Measurements from ENCODE around the gene PVRIG.
"Not testable (repeated sequence)": the region's sequence is repeated elsewhere in the genome, so short reads cannot be mapped to it uniquely, and the experiment has no call there.

PVRIG gene

GRCh38 chr7:100265851-100266250 lies 46.1 kb downstream of the PVRIG start:
- not testable (repeated sequence) for H3K4me3 ChIP-seq (ENCODE audit: low read depth, low read length); H3K4me2 ChIP-seq (ENCODE audit: low read length); H3K36me3 ChIP-seq (ENCODE audit: control insufficient read depth in 1 of 2, insufficient read depth in 2 of 2, low read length in 2 of 2); H2BK12ac ChIP-seq (ENCODE audit: low read length); H3K27ac ChIP-seq (ENCODE audit: low read depth, low read length); H2BK120ac ChIP-seq (ENCODE audit: insufficient read depth, low read length, poor library complexity); H4K91ac ChIP-seq (ENCODE audit: low read depth, low read length); H3K4ac ChIP-seq (ENCODE audit: low read depth, low read length); H3K9ac ChIP-seq (ENCODE audit: low read length); H3K23ac ChIP-seq (ENCODE audit: low read length); H4K8ac ChIP-seq (ENCODE audit: low read depth, low read length); H3K18ac ChIP-seq (ENCODE audit: low read length); H2AFZ ChIP-seq (ENCODE audit: insufficient read depth, low read length, poor library complexity); H2AK5ac ChIP-seq (ENCODE audit: low read length); H3K9me3 ChIP-seq (ENCODE audit: insufficient read depth, low read depth, low read length); H3K14ac ChIP-seq (ENCODE audit: low read length); H3K79me1 ChIP-seq (ENCODE audit: low read length); H3K27me3 ChIP-seq (ENCODE audit: insufficient read depth, low read length); H4K12ac ChIP-seq (ENCODE audit: low read depth, low read length); H3K79me2 ChIP-seq (ENCODE audit: control insufficient read depth, insufficient read depth, low read length, poor library complexity); H2BK5ac ChIP-seq (ENCODE audit: low read depth, low read length, poor library complexity)
- peaks cover 9 to 27% of the 10 kb centered on the region in 2 experiments for H3K4me1 ChIP-seq (ENCODE audit: control insufficient read depth in 1 of 2, insufficient read depth in 2 of 2, low read length in 2 of 2)
- no CpG with 5 or more reads among the region's 5 CpGs for WGBS (ENCODE audit: extremely low coverage, insufficient coverage, insufficient read length)
- peak in 1 of 2 donors; percentile 86 for DNase-seq

GRCh38 chr7:100266576-100267354 lies 47.0 kb downstream of the PVRIG start:
- H3K27ac ChIP-seq (ENCODE audit: low read depth, low read length): no peak overlapping the region
- H3K4me2 ChIP-seq (ENCODE audit: low read length): no peak overlapping the region
- H4K8ac ChIP-seq (ENCODE audit: low read depth, low read length): no peak overlapping the region
- peak; percentile 82 to 84 for DNase-seq
- no peak overlapping the region for H3K18ac ChIP-seq (ENCODE audit: low read length)
- no peak overlapping the region for H4K12ac ChIP-seq (ENCODE audit: low read depth, low read length)
- H3K79me2 ChIP-seq (ENCODE audit: control insufficient read depth, insufficient read depth, low read length, poor library complexity): no peaks in the 10 kb centered on the region
- peaks cover 0 to 2% of the 10 kb centered on the region in 2 experiments for H3K36me3 ChIP-seq (ENCODE audit: control insufficient read depth in 1 of 2, insufficient read depth in 2 of 2, low read length in 2 of 2)
- H3K27me3 ChIP-seq (ENCODE audit: insufficient read depth, low read length): no peaks in the 10 kb centered on the region
- H2BK5ac ChIP-seq (ENCODE audit: low read depth, low read length, poor library complexity): no peak overlapping the region
- H2BK120ac ChIP-seq (ENCODE audit: insufficient read depth, low read length, poor library complexity): no peak overlapping the region
- no peak overlapping the region for H2AK5ac ChIP-seq (ENCODE audit: low read length)
- no peak overlapping the region for H2AFZ ChIP-seq (ENCODE audit: insufficient read depth, low read length, poor library complexity)
- H2BK12ac ChIP-seq (ENCODE audit: low read length): no peak overlapping the region
- H3K23ac ChIP-seq (ENCODE audit: low read length): no peak overlapping the region
- peaks cover 4% of the 10 kb centered on the region for H3K79me1 ChIP-seq (ENCODE audit: low read length)
- no peaks in the 10 kb centered on the region for H3K9me3 ChIP-seq (ENCODE audit: insufficient read depth, low read depth, low read length)
- no peak overlapping the region for H3K4ac ChIP-seq (ENCODE audit: low read depth, low read length)
- peaks cover 9 to 28% of the 10 kb centered on the region in 2 experiments for H3K4me1 ChIP-seq (ENCODE audit: control insufficient read depth in 1 of 2, insufficient read depth in 2 of 2, low read length in 2 of 2)
- WGBS (ENCODE audit: extremely low coverage, insufficient coverage, insufficient read length): no CpG with 5 or more reads among the region's 10 CpGs
- no peak overlapping the region for H3K14ac ChIP-seq (ENCODE audit: low read length)
- no peak overlapping the region for H3K9ac ChIP-seq (ENCODE audit: low read length)
- H4K91ac ChIP-seq (ENCODE audit: low read depth, low read length): no peak overlapping the region
- no peak overlapping the region for H3K4me3 ChIP-seq (ENCODE audit: low read depth, low read length)

- Histone ChIP-seq H3K36me3 (ENCODE audit: control insufficient read depth in 1 of 2, insufficient read depth in 2 of 2, low read length in 2 of 2) (no peaks in the 10 kb centered on the region), H2AK5ac (ENCODE audit: low read length) (no peak overlapping the region), H3K4me3 (ENCODE audit: low read depth, low read length) (no peak overlapping the region), H3K18ac (ENCODE audit: low read length) (no peak overlapping the region), H3K27me3 (ENCODE audit: insufficient read depth, low read length) (no peaks in the 10 kb centered on the region), H2BK12ac (ENCODE audit: low read length) (no peak overlapping the region), H4K91ac (ENCODE audit: low read depth, low read length) (no peak overlapping the region), H3K14ac (ENCODE audit: low read length) (no peak overlapping the region), H3K4ac (ENCODE audit: low read depth, low read length) (no peak overlapping the region), H3K23ac (ENCODE audit: low read length) (no peak overlapping the region), H3K27ac (ENCODE audit: low read depth, low read length) (no peak overlapping the region), H2BK5ac (ENCODE audit: low read depth, low read length, poor library complexity) (no peak overlapping the region), H4K8ac (ENCODE audit: low read depth, low read length) (no peak overlapping the region), H4K12ac (ENCODE audit: low read depth, low read length) (no peak overlapping the region), H2BK120ac (ENCODE audit: insufficient read depth, low read length, poor library complexity) (no peak overlapping the region), H2AFZ (ENCODE audit: insufficient read depth, low read length, poor library complexity) (no peak overlapping the region), H3K4me1 (ENCODE audit: control insufficient read depth in 1 of 2, insufficient read depth in 2 of 2, low read length in 2 of 2) (peaks cover 13 to 28% of the 10 kb centered on the region in 2 experiments), H3K4me2 (ENCODE audit: low read length) (no peak overlapping the region), H3K79me2 (ENCODE audit: control insufficient read depth, insufficient read depth, low read length, poor library complexity) (no peaks in the 10 kb centered on the region), H3K9me3 (ENCODE audit: insufficient read depth, low read depth, low read length) (no peaks in the 10 kb centered on the region), H3K9ac (ENCODE audit: low read length) (no peak overlapping the region), H3K79me1 (ENCODE audit: low read length) (peaks cover 5% of the 10 kb centered on the region)
- no CpG with 5 or more reads among the region's 6 CpGs for WGBS (ENCODE audit: extremely low coverage, insufficient coverage, insufficient read length)
- DNase-seq: peak; percentile 92 to 94
These were observed 47.9 kb downstream of the PVRIG start for GRCh38 chr7:100267648-100268047.

- peak overlapping the region; percentile 47 for H3K4ac ChIP-seq (ENCODE audit: low read depth, low read length)
- H3K23ac ChIP-seq (ENCODE audit: low read length); H3K18ac ChIP-seq (ENCODE audit: low read length); H3K27me3 ChIP-seq (ENCODE audit: insufficient read depth, low read length); H2BK120ac ChIP-seq (ENCODE audit: insufficient read depth, low read length, poor library complexity); H3K36me3 ChIP-seq (ENCODE audit: control insufficient read depth in 1 of 2, insufficient read depth in 2 of 2, low read length in 2 of 2); H2AK5ac ChIP-seq (ENCODE audit: low read length); H2BK12ac ChIP-seq (ENCODE audit: low read length); H4K91ac ChIP-seq (ENCODE audit: low read depth, low read length); H2AFZ ChIP-seq (ENCODE audit: insufficient read depth, low read length, poor library complexity); H3K9me3 ChIP-seq (ENCODE audit: insufficient read depth, low read depth, low read length); H2BK5ac ChIP-seq (ENCODE audit: low read depth, low read length, poor library complexity); H3K79me1 ChIP-seq (ENCODE audit: low read length); H3K9ac ChIP-seq (ENCODE audit: low read length); H3K27ac ChIP-seq (ENCODE audit: low read depth, low read length); H3K79me2 ChIP-seq (ENCODE audit: control insufficient read depth, insufficient read depth, low read length, poor library complexity); H3K4me3 ChIP-seq (ENCODE audit: low read depth, low read length); H3K14ac ChIP-seq (ENCODE audit: low read length); H3K4me2 ChIP-seq (ENCODE audit: low read length); H4K12ac ChIP-seq (ENCODE audit: low read depth, low read length); H4K8ac ChIP-seq (ENCODE audit: low read depth, low read length): not testable (repeated sequence)
- peak in 1 of 2 donors; percentile 18 for DNase-seq
- H3K4me1 ChIP-seq (ENCODE audit: control insufficient read depth in 1 of 2, insufficient read depth in 2 of 2, low read length in 2 of 2): peaks cover 13 to 28% of the 10 kb centered on the region in 2 experiments
- no CpG with 5 or more reads among the region's 11 CpGs for WGBS (ENCODE audit: extremely low coverage, insufficient coverage, insufficient read length)
These were observed 49.1 kb downstream of the PVRIG start for GRCh38 chr7:100268882-100269281.
